DND-41 (cell line): Measurements from ENCODE around the gene QSOX2.

Experiments
- EZH2 ChIP-seq: IDR thresholded peaks from 3 replicates; pipeline ENCODE4 v1.6.1; 2012; ENCODE audit warnings: borderline replicate concordance, low read depth, mild to moderate bottlenecking, moderate library complexity, low read length, inconsistent platforms; ENCODE audit not compliant: severe bottlenecking
- TF ChIP-seq, protein P1 (sequence below): IDR thresholded peaks from 2 replicates; pipeline ENCODE4 v1.5.1; 2012; ENCODE audit warnings: borderline replicate concordance, low read length, moderate library complexity, mild to moderate bottlenecking; ENCODE audit not compliant: poor library complexity, severe bottlenecking; ENCODE audit errors: extremely low read depth

DNA sequence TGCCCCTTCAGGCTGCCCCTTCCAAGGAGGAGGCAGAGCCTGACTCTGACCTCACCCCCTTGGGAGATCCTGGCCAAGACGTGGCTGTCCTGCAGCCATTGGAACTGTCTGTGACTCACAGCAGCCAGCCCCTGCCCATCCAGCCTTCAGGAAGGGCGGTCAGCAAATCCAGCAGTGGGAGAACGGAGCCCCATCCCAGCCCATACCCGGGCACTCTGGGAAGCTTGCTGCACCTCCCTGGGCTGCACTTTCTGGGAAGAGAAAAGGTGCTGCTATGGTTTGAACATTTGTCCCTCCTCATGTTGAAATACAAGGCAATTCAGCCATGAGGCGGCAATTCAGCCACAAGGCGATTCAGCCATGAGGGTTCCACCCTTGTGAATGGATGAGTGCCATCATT lies 33.9 kb upstream of the QSOX2 start:
- TF ChIP-seq, protein P1, sequence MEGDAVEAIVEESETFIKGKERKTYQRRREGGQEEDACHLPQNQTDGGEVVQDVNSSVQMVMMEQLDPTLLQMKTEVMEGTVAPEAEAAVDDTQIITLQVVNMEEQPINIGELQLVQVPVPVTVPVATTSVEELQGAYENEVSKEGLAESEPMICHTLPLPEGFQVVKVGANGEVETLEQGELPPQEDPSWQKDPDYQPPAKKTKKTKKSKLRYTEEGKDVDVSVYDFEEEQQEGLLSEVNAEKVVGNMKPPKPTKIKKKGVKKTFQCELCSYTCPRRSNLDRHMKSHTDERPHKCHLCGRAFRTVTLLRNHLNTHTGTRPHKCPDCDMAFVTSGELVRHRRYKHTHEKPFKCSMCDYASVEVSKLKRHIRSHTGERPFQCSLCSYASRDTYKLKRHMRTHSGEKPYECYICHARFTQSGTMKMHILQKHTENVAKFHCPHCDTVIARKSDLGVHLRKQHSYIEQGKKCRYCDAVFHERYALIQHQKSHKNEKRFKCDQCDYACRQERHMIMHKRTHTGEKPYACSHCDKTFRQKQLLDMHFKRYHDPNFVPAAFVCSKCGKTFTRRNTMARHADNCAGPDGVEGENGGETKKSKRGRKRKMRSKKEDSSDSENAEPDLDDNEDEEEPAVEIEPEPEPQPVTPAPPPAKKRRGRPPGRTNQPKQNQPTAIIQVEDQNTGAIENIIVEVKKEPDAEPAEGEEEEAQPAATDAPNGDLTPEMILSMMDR, result no peak
- no peak for TF ChIP-seq EZH2
